DLD1 (cell line): ENCODE measurements around the gene USPL1.

Experiments
- in situ Hi-C: cut with HindIII; loops from 2 replicates; pipeline ENCODE4 v1.10.0; 2017; ENCODE audit warnings: low sequenced_read_pairs

The USPL1 gene

GRCh38 chr13:30696278-30697176 is 78.8 kb downstream of the USPL1 start:
- in situ Hi-C loops = no loop called here

GRCh38 chr13:30697177-30697953 is 79.6 kb downstream of the USPL1 start:
- in situ Hi-C loops = no loop called here

- in situ Hi-C loops = no loop called here
Measured at GRCh38 chr13:30697996-30698401, 80.3 kb downstream of the USPL1 start.

- in situ Hi-C loops = no loop called here
Measured at GRCh38 chr13:30698488-30699005, 80.8 kb downstream of the USPL1 start.

- in situ Hi-C loops = no loop called here
Measured at GRCh38 chr13:30700364-30700763, 82.6 kb downstream of the USPL1 start.

- in situ Hi-C loops = no loop called here
Measured at GRCh38 chr13:30702006-30702405, 84.3 kb downstream of the USPL1 start.

- in situ Hi-C loops = no loop called here
Measured at GRCh38 chr13:30704596-30704995, 86.9 kb downstream of the USPL1 start.

- in situ Hi-C loops = no loop called here
Measured at GRCh38 chr13:30705680-30706079, 88.0 kb downstream of the USPL1 start.

- in situ Hi-C loops = no loop called here
Measured at GRCh38 chr13:30708541-30708940, 90.8 kb downstream of the USPL1 start.
